Measurements from ENCODE around the gene TMEM237. TPM values are rescaled to one million over a fixed set of nuclear protein-coding genes. Genes with fewer than 3 reads are reported as not detected.
A peak's percentile ranks its signal among the peaks of the same experiment; 100 is the strongest.

TMEM237 gene
- total RNA-seq, 1 donor, result 62.8 TPM

GRCh38 chr2:201579536-201579935 is 63.8 kb downstream of the TMEM237 start:
- no peak overlapping the region for H3K4me3 ChIP-seq (ENCODE audit: low read depth, low read length)
- TF ChIP-seq CTCF (IDR thresholded peaks at IDR 0.05; ENCODE audit: insufficient read depth, low read length), result no peak
- peak; percentile 66 for DNase-seq (ENCODE audit: low read depth)

GRCh38 chr2:201575971-201576370 is 67.3 kb downstream of the TMEM237 start:
- TF ChIP-seq CTCF (IDR thresholded peaks at IDR 0.05; ENCODE audit: insufficient read depth, low read length), result no peak
- DNase-seq (ENCODE audit: low read depth), result no peak
- no peak overlapping the region for H3K4me3 ChIP-seq (ENCODE audit: low read depth, low read length)

GRCh38 chr2:201574766-201575165 is 68.5 kb downstream of the TMEM237 start:
- TF ChIP-seq CTCF (IDR thresholded peaks at IDR 0.05; ENCODE audit: insufficient read depth, low read length), result no peak
- no peak overlapping the region for H3K4me3 ChIP-seq (ENCODE audit: low read depth, low read length)
- DNase-seq (ENCODE audit: low read depth), result no peak

- no peak overlapping the region for H3K4me3 ChIP-seq (ENCODE audit: low read depth, low read length)
- TF ChIP-seq CTCF (IDR thresholded peaks at IDR 0.05; ENCODE audit: insufficient read depth, low read length), result no peak
- no peak for DNase-seq (ENCODE audit: low read depth)
These were observed 70.3 kb downstream of the TMEM237 start for GRCh38 chr2:201572846-201573508.

Small RNAs within 50 kb of the gene (small RNA-seq; reads per million reads assigned to genes)
- gene RNU6-651P, result not detected

Other genes starting within 250 kb of the TMEM237 start
- gene TRAK2, start 192.0 kb downstream of the TMEM237 start, total RNA-seq (ENCODE audit: low replicate concordance), result 22.7 and 74.7 TPM in 2 replicates
- 47.6 and 57.6 TPM in 2 replicates for gene STRADB, start 191.8 kb downstream of the TMEM237 start, total RNA-seq (ENCODE audit: low replicate concordance)
- 0.33 and 4.0 TPM in 2 replicates for gene MPP4, start 55.1 kb upstream of the TMEM237 start, total RNA-seq (ENCODE audit: low replicate concordance)
- gene ALS2, start 137.4 kb upstream of the TMEM237 start, total RNA-seq (ENCODE audit: low replicate concordance), result 27.4 and 98.4 TPM in 2 replicates
- gene CDK15, start 163.0 kb upstream of the TMEM237 start, total RNA-seq (ENCODE audit: low replicate concordance), result 4.5 and 7.0 TPM in 2 replicates

Data from fibroblast of the aortic adventitia (primary cell).